22Rv1 (cell line): Measurements from ENCODE around the gene OCA2.

ENCODE experiments used
- ZFX ChIP-seq: fragments of 450-650 bp; IDR thresholded peaks from 2 replicates; pipeline ENCODE4 v1.6.1; 2017; ENCODE audit warnings: antibody characterized with exemption, borderline replicate concordance
- TF ChIP-seq, protein P1 (sequence below): fragments of 450-650 bp; IDR thresholded peaks from 2 replicates; pipeline ENCODE4 v1.5.1; 2017; ENCODE audit warnings: mild to moderate bottlenecking

- TF ChIP-seq, protein P1, sequence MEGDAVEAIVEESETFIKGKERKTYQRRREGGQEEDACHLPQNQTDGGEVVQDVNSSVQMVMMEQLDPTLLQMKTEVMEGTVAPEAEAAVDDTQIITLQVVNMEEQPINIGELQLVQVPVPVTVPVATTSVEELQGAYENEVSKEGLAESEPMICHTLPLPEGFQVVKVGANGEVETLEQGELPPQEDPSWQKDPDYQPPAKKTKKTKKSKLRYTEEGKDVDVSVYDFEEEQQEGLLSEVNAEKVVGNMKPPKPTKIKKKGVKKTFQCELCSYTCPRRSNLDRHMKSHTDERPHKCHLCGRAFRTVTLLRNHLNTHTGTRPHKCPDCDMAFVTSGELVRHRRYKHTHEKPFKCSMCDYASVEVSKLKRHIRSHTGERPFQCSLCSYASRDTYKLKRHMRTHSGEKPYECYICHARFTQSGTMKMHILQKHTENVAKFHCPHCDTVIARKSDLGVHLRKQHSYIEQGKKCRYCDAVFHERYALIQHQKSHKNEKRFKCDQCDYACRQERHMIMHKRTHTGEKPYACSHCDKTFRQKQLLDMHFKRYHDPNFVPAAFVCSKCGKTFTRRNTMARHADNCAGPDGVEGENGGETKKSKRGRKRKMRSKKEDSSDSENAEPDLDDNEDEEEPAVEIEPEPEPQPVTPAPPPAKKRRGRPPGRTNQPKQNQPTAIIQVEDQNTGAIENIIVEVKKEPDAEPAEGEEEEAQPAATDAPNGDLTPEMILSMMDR: no peak
- no peak for TF ChIP-seq ZFX
Measured at GRCh38 chr15:28013976-28014375, 85.1 kb downstream of the OCA2 start.
